ENCODE measurements around the gene FBXL5. TPM values are rescaled to one million over a fixed set of nuclear protein-coding genes. Genes with fewer than 3 reads are reported as not detected.

Gene FBXL5
- total RNA-seq, 4 donors from 2014 or later, result 154 to 246 (median 212) TPM

DNA sequence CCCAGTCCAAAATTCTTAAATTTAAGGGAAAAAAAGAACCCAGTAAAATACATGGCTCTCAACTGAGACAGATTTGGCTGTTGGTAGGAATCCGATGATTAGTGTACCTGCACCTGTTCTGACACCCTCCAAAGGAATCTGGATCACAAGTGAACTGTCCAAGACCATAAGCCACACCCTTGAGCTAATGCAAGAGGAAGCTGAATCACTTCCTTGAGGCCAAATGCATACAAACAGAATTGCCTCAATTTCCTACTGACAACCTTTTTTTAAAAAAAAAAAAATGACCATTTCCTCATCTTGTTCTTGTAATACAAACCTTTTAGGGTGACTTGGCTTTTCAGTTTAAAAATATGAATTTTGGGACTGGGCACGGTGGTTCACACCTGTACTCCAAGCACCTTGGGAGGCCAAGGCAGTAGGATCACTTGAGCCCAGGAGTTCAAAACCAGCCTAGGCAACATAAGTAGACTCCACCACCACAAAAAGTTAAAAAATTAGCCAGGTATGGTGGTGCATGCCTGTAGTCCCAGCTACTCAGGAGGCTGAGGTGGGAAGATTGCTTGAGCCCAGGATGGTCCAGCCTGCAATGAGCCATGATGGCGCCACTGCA, 10.7 kb upstream of the FBXL5 start:
- intact Hi-C loops (cut with DNase I), result no loop called here
- 78 to 85% methylated on average over 3 of the region's 3 CpGs for WGBS, 2 donors

DNA sequence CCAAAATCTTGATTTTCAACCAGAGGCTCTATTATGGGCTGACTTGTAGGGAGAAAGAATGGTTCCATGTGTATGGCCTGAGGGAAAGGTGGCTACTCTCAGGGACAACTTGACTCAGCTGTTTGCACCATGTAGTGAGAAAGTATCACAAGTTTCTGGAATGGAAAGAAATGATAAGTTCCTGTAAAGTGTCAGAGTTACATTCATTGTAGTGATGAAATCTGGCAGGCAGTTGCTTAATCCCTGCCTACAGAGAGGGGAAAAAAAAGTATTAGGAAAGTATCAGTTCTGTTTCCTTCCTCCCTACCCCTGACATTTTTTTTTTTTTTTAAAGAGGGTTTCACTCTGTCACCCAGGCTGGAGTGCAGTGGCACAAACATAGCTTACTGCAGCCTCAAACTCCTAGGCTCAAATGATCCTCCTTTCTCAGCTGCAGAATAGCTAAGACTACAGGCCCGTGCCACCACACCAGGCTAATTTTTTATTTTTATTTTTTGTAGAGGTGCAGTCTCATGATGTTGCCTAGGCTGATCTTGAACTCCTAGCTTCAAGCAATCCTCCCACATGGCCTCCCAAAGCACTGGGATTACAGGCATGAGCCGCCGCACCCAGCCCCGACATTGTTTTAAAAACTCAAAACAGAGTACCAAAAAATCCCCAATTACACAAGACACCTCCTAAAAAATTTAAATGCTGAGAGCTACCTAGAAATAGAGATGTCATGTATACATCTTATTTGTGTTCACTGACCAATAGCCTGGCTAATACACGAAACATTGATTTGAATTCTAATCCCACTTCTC, 4.8 kb upstream of the FBXL5 start:
- H3K9me3 ChIP-seq, result no peaks in the 10 kb centered on the region
- no peak overlapping the region for H3K4me3 ChIP-seq (replicated peaks in 1 of 3)
- H3K36me3 ChIP-seq, result no peaks in the 10 kb centered on the region
- WGBS, 2 donors, result 83 to 85% methylated on average over 5 of the region's 5 CpGs
- peaks cover 0 to 9% of the 10 kb centered on the region in 2 donors for H3K4me1 ChIP-seq
- TF ChIP-seq POLR2A (IDR thresholded peaks at IDR 0.05), result no peak
- TF ChIP-seq, protein P1, sequence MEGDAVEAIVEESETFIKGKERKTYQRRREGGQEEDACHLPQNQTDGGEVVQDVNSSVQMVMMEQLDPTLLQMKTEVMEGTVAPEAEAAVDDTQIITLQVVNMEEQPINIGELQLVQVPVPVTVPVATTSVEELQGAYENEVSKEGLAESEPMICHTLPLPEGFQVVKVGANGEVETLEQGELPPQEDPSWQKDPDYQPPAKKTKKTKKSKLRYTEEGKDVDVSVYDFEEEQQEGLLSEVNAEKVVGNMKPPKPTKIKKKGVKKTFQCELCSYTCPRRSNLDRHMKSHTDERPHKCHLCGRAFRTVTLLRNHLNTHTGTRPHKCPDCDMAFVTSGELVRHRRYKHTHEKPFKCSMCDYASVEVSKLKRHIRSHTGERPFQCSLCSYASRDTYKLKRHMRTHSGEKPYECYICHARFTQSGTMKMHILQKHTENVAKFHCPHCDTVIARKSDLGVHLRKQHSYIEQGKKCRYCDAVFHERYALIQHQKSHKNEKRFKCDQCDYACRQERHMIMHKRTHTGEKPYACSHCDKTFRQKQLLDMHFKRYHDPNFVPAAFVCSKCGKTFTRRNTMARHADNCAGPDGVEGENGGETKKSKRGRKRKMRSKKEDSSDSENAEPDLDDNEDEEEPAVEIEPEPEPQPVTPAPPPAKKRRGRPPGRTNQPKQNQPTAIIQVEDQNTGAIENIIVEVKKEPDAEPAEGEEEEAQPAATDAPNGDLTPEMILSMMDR (IDR thresholded peaks at IDR 0.05), result no peak
- H3K27me3 ChIP-seq, result no peaks in the 10 kb centered on the region
- intact Hi-C loops (cut with DNase I), result no loop called here
- DNase-seq, result no peak
- H3K27ac ChIP-seq, result no peak overlapping the region

More for the DNA sequence above, 10.7 kb upstream of the FBXL5 start:
- H3K27ac ChIP-seq, result no peak overlapping the region
- H3K27me3 ChIP-seq, result no peaks in the 10 kb centered on the region
- H3K36me3 ChIP-seq, result no peaks in the 10 kb centered on the region
- H3K4me3 ChIP-seq (replicated peaks in 1 of 3), result no peak overlapping the region
- H3K4me1 ChIP-seq, result no peaks in the 10 kb centered on the region
- TF ChIP-seq, protein P1 (IDR thresholded peaks at IDR 0.05), result no peak
- no peak for TF ChIP-seq POLR2A (IDR thresholded peaks at IDR 0.05)
- DNase-seq, result no peak
- no peaks in the 10 kb centered on the region for H3K9me3 ChIP-seq

DNA sequence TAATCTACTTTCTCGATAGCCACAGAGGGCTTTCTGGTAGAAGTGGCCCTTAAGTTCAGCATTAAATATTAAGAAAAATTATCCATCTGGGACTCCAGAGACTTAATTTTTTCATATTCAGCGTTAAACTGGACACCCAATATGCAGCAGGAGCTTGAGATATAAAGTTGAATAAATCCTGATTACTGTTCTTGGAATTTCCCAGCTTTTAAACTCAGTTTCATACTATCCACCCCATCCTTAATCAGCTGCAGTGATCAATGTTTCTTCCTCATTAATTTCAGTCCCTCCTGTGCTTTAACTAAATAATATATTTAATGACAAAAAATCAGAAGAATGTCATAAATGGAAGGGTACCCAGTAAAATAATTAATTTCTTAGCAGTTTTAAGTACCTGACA, 3.6 kb upstream of the FBXL5 start:
- TF ChIP-seq, protein P1 (IDR thresholded peaks at IDR 0.05), result no peak
- no peak overlapping the region for H3K4me3 ChIP-seq (replicated peaks in 1 of 3)
- H3K27me3 ChIP-seq, result no peaks in the 10 kb centered on the region
- intact Hi-C loops (cut with DNase I), result no loop called here
- H3K4me1 ChIP-seq, result peaks cover 4 to 9% of the 10 kb centered on the region in 2 donors
- H3K36me3 ChIP-seq, result no peaks in the 10 kb centered on the region
- no peak overlapping the region for H3K27ac ChIP-seq
- WGBS, 2 donors, result 92 to 93% methylated on average over 2 of the region's 2 CpGs
- no peaks in the 10 kb centered on the region for H3K9me3 ChIP-seq
- no peak for DNase-seq

DNA sequence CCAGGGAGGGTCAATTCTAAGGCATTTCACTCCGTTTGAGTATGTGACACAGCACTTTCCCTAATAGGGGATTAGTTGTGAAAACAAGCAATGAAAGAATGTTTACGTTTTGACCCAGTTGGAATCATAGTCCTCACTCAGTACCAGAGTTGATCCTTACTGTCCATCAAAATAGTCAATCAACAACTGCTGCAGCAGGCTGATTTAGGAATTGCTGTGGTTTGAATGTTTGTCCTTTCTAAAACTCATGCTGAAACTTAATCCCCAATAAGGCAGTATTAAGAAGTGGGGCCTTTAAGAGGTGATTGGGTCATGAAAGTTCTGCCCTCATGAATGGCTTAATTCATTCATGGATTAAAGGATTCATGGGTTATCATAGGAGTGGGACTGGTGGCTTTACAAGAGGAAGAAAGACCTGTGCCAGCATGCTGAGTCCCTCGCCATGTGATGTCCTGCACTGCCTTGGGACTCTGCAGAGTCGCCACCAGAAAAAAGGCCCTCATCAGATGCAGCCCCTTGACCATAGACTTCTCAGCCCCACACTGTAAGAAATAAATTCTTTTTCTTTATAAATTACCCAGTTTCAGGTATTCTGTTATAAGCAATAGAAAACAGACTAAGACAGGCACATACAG, 3.1 kb upstream of the FBXL5 start:
- 85 to 90% methylated on average over 4 of the region's 4 CpGs for WGBS, 2 donors
- H3K4me1 ChIP-seq, result peaks cover 9% of the 10 kb centered on the region in 2 donors
- DNase-seq, result no peak
- H3K27ac ChIP-seq, result no peak overlapping the region
- H3K36me3 ChIP-seq, result no peaks in the 10 kb centered on the region
- no peaks in the 10 kb centered on the region for H3K9me3 ChIP-seq
- no peak overlapping the region for H3K4me3 ChIP-seq (replicated peaks in 1 of 3)
- H3K27me3 ChIP-seq, result no peaks in the 10 kb centered on the region
- TF ChIP-seq, protein P1 (IDR thresholded peaks at IDR 0.05), result no peak
- no peak for TF ChIP-seq POLR2A (IDR thresholded peaks at IDR 0.05)
- intact Hi-C loops (cut with DNase I), result no loop called here

DNA sequence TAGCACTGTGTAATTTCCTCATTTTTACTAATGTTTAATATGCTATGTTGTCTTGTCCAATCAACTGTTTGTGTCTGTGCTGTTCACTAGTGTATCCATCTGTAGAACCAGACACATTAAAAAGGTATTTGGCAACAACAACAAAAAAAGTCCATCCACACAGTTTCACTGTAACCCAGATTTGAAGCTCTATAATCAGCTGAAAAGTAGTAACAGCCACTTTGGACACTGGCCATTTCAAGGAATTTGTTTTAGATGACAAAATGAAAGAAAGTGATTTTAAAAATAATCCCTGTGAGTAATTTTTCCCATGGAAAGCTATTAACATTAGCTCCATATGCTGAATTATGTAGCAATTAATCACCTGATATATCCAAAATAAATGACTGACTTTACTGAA, 2.2 kb upstream of the FBXL5 start:
- Histone ChIP-seq H3K4me3 (replicated peaks in 1 of 3) (no peak overlapping the region), H3K36me3 (no peaks in the 10 kb centered on the region), H3K27me3 (no peaks in the 10 kb centered on the region), H3K27ac (no peak overlapping the region), H3K4me1 (peaks cover 16 to 18% of the 10 kb centered on the region in 2 donors), H3K9me3 (no peaks in the 10 kb centered on the region)
- intact Hi-C loops (cut with DNase I), result no loop called here
- TF ChIP-seq, protein P1 (IDR thresholded peaks at IDR 0.05), result no peak
- TF ChIP-seq POLR2A (IDR thresholded peaks at IDR 0.05), result no peak
- DNase-seq, result no peak

All from thyroid gland (tissue), 4 donors.